ENCODE measurements around the gene ZNF471.

ZNF471 gene

GRCh38 chr19:56577719-56578602 lies 70.3 kb downstream of the ZNF471 start:
- no peak for DNase-seq
